Glomerular visceral epithelial cell (primary cell): ENCODE results near the gene PARP8.
A peak's percentile ranks its signal among the peaks of the same experiment; 100 is the strongest.
"Not testable (repeated sequence)": the region's sequence is repeated elsewhere in the genome, so short reads cannot be mapped to it uniquely, and the experiment has no call there.

Experiments used
- DNase-seq: peaks from one replicate; pipeline ENCODE4 v3.0.0-alpha.2; 2016; ENCODE audit errors: extremely low spot score

The PARP8 gene

DNA sequence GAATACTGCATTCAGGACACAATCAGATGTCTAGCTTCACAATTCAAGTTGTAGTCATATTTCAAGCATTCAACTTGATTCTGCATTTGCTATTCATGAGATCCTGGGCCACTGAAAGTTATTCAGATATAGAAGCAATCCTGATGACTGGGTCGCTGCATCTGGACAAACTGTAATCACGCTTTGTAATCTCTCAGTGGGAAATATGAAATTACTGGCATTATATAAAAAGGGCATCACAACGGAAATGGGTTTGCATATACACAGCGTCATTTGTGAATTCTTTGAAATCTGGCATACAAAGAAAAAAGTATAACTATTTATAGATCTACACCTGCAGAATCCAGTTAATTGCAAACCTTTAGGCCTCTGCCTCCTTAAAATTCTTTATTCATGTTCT lies 102.2 kb downstream of the PARP8 start:
- DNase-seq, result no peak

DNA sequence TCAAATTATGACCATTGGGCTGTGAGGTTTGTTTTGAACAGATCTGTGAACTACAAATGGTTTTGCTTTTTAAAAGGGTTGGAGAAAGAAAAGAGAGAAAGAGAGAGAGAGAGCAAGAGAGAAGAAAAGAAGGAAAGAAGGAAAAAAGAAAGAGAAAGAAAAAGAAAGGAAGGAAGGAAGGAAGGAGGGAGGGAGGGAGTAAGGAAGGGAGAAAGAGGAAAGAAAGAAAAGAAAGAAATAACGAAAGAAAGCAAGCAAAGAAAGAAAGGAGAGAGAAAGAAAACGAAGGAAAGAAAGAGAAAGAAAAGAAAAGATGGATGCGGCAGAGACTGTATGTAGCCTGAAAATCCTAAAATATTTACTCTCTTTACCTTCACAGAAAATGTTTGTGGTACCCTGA lies 104.0 kb downstream of the PARP8 start:
- no peak for DNase-seq

DNA sequence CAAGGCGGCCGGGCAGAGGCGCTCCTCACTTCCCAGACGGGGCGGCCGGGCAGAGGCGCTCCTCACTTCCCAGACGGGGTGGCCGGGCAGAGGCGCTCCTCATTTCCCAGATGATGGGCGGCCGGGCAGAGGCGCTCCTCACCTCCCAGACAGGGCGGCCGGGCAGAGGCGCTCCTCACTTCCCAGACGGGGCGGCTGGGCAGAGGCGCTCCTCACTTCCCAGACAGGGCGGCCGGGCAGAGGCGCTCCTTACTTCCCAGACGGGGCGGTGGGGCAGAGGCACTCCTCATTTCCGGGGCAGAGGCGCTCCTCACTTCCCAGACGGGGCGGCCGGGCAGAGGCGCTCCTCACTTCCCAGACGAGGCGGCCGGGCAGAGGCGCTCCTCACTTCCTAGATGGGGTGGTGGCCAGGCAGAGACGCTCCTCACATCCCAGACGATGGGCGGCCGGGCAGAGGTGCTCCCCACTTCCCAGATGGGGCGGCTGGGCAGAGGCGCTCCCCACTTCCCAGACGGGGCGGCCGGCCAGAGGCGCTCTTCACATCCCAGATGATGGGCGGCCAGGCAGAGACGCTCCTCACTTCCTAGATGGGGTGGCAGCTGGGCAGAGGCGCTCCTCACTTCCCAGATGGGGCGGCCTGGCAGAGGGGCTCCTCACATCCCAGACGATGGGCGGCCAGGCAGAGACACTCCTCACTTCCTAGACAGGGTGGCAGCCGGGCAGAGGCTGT lies 108.2 kb downstream of the PARP8 start:
- DNase-seq, result not testable (repeated sequence)

DNA sequence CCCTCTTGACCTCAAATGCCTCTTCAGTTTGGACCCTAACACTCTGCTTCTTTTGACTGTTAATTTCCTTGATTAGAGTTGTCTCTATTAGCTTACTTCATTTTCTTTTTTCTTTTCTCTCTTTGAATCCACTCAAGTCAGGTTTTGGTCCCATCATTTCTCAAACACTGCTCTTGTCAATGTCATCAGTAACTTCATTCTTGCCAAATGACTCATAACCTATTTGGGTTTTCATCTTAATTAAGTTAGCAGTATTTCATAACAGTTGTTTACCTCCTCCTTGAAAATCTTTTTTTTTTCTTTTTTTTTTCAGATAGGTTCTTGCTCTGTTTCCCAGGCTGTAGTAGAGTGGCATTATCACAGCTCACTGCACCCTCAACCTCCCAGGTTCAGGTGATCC lies 119.6 kb downstream of the PARP8 start:
- no peak for DNase-seq

DNA sequence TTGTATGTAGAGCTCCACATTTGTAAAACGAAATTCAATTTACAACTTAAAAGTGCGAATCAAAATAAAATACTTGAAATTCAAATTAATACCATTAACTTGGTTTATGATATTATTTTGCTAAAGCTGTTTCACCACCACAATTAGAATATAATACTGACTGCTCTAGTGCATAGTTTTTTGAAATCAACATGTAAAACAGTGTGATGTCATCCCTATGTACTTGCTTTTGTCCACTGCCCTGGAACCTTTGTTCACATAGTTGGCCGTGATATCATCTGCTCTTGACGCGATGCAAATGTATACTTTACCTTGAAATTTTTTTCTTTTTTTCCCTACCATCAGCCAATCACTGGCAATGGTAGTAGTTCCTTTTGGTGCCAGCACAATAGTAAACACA lies 125.4 kb downstream of the PARP8 start:
- no peak for DNase-seq

DNA sequence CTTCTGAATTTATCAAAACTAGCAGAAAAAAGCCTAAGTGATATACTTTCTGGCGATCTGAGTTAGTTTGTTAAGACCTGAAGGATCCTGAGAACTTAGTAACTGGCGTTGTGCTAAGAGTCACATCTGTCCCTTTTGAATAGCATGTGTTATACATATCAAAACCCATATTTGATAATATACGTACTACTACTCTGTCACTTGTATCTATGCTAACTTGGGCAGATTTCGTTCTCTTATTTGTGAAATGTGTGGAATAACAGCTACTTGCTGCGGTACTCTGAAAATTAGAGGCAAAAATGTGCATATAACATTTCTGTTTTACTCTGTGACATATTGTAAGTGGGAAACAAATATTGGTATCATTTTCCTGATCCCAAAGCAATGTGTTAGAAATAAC lies 126.4 kb downstream of the PARP8 start:
- no peak for DNase-seq

DNA sequence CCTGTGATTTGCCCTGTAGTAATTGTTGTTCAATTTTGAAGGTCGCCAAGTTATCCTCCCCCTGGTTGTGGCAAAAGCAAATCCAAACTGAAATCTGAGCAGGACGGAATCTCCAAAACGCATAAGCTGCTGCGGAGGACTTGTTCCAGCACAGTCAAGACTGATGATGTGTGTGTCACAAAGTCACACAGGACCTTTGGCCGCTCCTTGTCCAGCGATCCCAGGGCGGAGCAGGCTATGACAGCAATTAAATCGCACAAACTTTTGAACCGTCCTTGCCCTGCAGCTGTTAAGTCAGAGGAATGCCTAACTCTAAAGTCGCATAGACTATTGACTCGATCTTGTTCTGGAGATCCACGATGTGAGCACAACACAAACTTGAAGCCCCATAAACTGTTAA lies 128.4 kb downstream of the PARP8 start:
- DNase-seq, result no peak

DNA sequence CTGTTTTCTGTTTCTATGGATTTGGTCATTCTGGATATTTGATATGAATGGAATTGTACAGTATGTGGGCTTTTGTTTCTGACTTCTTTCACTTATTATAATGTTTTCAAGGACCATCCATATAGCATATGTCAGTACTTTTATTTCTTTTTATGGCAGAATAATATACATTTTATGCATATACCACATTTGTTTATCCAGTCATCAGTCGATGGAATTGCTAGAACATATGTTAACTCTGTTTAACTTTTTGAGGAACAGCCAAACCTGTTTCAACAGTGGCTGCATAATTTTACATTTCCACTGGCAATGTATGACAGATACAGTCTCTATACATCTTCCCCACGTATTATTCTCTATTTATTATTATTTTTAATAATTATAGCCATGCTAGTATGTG lies 131.6 kb downstream of the PARP8 start:
- DNase-seq, result no peak

DNA sequence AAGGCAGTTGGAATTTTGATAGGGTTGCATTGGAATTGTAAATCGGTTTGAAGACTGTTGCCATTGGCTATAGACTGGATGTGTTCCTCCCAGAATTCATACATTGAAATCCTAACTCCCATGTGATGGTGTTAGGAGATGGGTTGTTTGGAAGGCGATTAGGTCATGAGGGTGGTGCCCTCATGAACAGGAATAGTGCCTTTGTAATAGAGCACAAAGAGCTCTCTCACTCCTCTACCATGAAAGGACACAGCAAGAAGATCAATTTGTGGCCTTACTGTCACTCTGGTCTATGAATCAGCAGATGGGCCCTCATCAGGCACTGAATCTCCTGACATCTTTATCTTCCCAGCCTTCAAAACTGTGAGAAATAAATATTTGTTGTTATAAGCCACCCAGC lies 133.2 kb downstream of the PARP8 start:
- DNase-seq, result no peak

DNA sequence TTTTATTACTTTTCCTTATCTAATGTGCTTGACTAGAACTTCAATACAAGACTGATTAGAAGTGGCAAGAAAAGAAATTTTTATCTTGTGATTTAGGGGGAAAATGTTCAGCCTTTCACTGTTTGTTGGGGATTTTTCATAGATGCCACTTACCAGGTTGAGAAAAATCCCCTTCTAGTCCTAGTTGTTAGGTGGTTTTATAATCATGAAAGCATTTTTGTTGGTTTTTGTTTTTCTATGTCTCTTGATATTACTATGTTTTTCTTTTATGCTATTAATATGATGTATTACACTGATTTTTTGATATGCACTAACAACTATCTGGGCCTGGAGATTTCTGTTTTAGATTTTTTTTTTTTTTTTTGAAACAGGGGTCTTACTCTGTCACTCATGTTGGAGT lies 134.0 kb downstream of the PARP8 start:
- no peak for DNase-seq

DNA sequence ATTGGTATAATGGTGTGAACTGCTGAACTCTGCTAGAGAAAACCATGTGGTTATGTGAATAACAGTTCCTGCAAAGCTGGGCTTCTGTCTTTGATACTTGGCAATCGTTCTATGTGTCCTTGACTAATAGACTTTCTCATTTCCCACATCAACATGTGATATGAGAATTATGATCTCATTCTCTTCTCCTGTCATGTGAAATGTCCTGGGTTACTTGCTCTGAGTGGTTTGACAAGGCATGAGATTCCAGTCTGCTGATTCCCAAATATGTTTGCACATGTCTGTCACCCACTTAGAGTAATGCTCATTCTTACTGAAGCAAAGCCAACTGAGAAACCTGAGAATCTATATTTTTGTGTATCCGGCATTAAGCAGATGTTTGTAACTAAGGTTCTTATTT lies 141.2 kb downstream of the PARP8 start:
- peak; percentile 46 for DNase-seq

DNA sequence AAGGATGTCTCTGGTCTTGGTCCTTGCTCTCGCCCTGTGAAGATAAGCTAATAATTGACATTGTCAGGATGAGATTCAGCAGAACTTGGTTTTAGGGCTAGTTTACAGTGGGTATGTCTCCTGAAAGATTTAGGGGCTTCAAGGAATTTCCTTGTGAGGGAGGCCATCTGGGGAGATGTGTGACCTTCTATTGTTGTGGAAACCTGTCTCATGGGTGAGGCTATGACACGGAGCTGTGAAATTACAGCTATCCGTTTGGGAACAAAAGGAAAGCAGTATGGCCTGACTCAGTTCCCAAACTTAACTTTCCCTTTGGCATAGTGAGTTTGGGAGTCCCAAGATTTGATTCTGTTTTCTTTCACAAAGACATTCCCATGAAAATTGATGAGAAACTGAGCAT lies 142.0 kb downstream of the PARP8 start:
- DNase-seq, result no peak

DNA sequence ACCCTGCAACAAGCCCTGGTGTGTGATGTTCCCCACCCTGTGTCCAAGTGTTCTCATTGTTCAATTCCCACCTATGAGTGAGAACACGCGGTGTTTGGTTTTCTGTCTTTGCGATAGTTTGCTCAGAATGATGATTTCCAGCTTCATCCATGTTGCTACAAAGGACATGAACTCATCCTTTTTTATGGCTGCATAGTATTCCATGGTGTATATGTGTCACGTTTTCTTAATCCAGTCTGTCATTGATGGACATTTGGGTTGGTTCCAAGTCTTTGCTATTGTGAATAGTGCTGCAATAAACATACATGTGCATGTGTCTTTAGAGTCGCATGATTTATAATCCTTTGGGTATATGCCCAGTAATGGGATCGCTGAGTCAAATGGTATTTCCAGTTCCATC lies 145.3 kb downstream of the PARP8 start:
- not testable (repeated sequence) for DNase-seq

DNA sequence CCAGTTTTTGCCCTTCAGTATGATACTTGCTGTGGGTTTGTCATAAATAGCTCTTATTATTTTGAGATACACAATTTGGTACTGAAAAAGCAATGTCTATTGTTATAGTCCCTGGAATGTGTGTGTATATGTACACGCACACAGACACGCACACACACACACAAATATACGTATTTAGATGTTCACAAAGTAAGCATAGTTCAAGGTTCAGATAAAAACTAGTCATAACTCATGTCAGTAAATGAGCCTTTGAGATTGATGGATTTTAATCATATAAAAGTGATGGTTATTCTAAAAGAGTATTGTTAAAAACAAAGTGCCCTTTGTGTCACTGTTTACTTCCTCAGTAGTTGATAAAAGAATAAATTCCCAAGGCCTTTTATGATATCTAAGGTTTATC lies 147.3 kb downstream of the PARP8 start:
- no peak for DNase-seq

DNA sequence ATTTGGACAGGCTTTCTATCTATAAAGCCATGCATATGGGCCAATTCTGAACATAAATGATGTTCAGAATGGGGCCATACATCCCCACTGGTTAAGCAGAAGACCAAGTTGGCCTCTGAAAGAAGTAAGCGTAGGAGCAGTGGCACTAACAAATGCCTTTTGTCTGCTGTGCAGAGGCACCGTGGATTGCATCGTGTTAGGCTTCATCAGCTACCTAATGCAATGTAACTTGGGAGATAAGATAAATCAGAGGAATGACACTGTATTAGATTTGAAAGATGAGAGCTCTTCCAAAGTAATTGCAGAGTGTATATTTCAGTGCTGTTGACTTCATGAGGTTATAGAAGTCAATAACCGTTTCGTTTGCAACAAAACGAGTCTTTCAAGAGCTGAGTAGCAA lies 148.1 kb downstream of the PARP8 start:
- DNase-seq, result no peak

DNA sequence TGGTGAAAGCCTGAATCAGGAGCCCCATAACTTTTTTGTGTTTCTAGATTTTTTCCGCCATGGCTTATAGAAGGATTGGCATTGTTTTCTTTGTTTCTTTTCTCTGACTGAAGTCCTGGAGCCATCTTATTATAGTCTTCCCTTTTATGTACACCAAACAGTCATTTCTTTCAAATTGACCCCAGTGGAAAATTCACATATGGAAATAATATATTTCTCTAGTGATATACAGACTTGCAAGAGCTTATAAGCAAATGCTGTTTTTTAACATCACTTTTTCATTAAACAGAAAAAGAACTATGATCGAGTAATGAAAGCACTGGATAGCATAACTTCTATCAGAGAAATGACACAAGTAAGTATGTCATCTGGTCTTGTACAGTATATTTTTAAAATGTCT lies 155.6 kb downstream of the PARP8 start:
- no peak for DNase-seq

DNA sequence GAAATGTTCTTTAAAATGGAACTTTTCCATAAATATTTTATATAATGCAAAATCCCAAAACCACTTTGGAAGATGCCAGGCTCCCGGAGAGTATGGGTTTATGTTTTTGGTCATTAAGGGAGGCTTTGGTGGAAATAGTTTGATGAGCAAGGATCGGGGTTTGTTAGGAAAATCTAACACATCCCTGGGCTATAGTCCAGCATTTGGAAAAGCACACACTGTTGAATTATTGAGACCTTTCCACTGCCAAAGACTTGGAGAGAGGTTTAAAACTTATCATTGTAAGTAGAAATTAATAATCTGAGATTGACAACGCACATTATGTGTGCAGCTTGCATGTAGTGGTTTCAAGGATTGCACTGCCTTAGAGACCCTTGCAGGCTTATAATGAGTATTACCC lies 156.3 kb downstream of the PARP8 start:
- no peak for DNase-seq

DNA sequence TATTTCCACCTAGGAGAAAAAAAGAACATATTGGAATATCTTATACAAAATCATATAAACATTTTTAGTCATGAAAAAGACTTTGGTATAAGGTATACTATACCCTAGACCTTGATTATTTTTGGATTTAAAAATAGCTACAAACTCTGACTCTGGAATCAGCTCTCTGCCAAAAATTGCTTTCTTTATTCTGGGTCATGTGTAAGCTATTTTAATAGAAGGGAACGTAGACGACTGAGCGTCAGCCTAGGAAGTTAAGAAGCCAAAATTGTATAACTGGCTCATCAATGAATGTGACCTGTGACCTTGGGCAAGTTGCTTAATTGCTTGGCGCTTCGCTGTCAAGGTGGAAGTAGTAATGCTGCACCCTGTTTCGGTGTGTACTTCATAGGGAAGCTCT lies 157.1 kb downstream of the PARP8 start:
- DNase-seq, result no peak

DNA sequence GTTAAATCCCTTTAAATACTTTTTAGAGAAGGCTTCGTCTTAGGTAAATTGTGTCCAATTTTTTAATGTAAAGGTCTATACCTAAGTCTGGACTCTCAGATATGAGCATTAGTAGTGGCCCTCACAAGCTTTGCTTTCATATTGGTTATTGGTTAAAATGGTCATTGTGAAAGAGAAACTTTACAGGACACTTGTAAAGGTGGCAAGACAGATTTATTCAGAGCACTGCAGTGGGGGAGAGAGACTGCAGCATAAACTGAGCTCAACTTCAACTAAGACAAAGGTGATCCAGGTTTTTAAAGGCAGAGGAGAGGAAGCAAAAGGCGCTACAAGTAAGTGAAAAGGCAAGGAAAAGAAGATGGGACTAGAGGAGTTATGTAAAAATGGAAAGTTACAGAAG lies 157.7 kb downstream of the PARP8 start:
- no peak for DNase-seq

DNA sequence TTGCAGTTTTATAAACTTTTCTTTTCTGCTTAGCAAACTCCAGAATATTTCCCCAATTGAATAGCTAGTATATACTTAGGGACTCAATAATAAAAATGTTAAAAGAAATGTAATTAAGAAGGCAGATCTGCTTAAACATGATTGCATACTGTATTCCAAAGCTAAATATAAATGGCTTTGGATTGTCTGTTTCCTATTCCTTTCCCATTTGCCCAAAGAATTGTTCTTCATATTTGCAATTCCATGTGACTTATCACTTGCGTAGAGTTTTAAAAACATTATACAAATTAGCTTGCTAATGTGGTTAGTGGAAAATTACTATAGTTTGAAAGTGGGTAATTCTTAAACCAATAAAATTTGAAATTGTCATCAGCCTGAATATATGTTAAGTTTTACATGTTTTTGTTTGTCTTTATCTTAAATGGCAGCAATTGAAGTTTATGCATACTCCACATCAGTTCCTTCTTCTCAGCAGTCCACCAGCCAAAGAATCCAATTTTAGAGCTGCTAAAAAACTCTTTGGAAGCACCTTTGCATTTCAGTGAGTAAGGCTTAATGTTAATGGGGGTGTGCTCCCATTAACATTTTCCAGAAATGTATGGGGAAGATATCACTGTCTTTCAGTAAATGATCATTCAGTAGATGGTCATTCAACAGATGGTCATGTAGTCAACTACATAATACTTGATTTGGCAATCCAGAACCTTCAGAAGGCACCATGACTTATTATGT lies 161.2 kb downstream of the PARP8 start:
- no peak for DNase-seq

DNA sequence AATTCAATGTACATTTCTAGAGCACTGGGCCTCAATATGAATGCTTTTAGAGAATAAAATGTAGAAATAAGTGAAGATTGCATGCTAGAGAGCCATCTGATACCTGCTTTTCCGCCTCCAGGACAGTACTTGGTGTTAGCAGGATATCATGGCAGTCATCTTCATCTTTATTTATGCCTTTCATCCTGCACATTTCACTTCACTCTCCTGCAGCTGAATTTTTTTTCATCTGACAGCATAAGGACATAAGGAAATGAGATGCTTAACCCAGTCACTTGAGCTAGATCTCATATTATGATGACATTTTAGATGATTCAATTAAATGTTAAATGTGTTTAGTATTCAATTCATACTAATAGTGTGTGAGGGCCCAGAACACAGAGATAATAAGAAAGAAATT lies 162.6 kb downstream of the PARP8 start:
- DNase-seq, result no peak

DNA sequence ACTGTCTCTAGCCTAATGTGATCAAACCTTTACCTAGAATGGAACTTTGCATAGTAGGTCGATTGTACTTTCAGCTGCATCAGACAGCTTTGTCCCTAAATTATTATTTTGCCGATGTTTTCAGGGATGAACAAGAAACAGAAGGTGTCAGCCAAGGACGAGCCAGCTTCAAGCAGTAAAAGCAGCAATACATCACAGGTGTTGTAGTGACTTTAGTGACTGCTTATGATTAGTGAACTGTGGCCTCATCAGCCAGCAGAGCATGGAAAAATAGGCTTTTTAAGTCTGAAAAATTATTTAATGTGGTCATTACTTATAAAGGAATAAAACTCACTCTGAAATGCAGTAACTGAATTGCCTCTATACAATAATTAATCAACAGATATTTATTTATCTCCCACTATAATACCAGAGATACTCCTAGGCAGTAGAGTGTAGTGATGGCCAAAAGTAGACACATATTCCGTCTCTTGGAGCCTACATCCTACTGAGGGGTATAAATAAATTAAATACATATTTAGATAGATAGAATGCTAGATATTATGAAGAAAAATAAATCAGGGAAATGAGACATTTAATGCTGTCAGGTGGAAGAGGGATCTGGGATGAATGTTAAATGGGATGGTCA lies 166.3 kb downstream of the PARP8 start:
- DNase-seq, result no peak

DNA sequence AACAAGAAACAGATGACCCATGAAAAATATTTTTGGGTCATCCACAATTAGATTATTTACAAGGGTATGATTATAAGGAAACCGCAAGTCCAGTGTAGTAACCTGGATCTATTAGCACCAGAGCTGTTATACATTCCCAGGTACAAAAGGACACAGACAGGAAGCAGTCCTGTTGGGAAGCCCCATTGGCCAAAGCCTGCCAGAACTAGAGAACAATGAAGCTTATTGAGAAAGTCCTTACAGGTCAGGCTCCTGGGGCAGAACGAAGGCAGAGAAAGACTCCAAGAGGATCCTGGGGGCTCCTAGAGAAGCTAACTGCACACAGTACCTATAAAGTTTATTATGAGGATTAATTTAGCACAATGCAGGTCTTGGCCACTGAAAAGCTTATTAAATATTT lies 169.9 kb downstream of the PARP8 start:
- DNase-seq, result no peak
